ENCODE data around the gene LRRC9.
A peak's percentile ranks its signal among the peaks of the same experiment; 100 is the strongest.
"Not testable (repeated sequence)": the region's sequence is repeated elsewhere in the genome, so short reads cannot be mapped to it uniquely, and the experiment has no call there.

Gene LRRC9

GRCh38 chr14:60079723-60080122 lies 159.8 kb downstream of the LRRC9 start:
- no peak for DNase-seq

- no peak for DNase-seq
Measured at GRCh38 chr14:60085085-60085484, 165.1 kb downstream of the LRRC9 start.

GRCh38 chr14:60085693-60086092 lies 165.7 kb downstream of the LRRC9 start:
- no peak for DNase-seq

- DNase-seq, result no peak
Measured at GRCh38 chr14:60087668-60088067, 167.7 kb downstream of the LRRC9 start.

GRCh38 chr14:60089221-60089620 lies 169.3 kb downstream of the LRRC9 start:
- DNase-seq, result no peak

GRCh38 chr14:60090864-60091519 lies 171.0 kb downstream of the LRRC9 start:
- no peak for DNase-seq

GRCh38 chr14:60091550-60092525 lies 171.9 kb downstream of the LRRC9 start, which contains the start of gene PCNX4:
Gene PCNX4 (plus strand): TSS chr14:60091923. CDS start chr14:60107639, 15,716 bp downstream.
- peak; percentile 92 for DNase-seq

GRCh38 chr14:60092526-60092920 lies 172.6 kb downstream of the LRRC9 start:
- no peak for DNase-seq

GRCh38 chr14:60093080-60093479 lies 173.1 kb downstream of the LRRC9 start:
- no peak for DNase-seq

- DNase-seq, result no peak
Measured at GRCh38 chr14:60093606-60094005, 173.7 kb downstream of the LRRC9 start.

- DNase-seq, result no peak
Measured at GRCh38 chr14:60094306-60094897, 174.5 kb downstream of the LRRC9 start.

- no peak for DNase-seq
Measured at GRCh38 chr14:60095231-60095630, 175.3 kb downstream of the LRRC9 start.

GRCh38 chr14:60095781-60096450 lies 176.0 kb downstream of the LRRC9 start:
- DNase-seq, result no peak

GRCh38 chr14:60097974-60098373 lies 178.0 kb downstream of the LRRC9 start:
- no peak for DNase-seq

GRCh38 chr14:60099855-60100254 lies 179.9 kb downstream of the LRRC9 start:
- not testable (repeated sequence) for DNase-seq

- no peak for DNase-seq
Measured at GRCh38 chr14:60101786-60102185, 181.8 kb downstream of the LRRC9 start.

GRCh38 chr14:60102389-60102788 lies 182.4 kb downstream of the LRRC9 start:
- DNase-seq, result no peak

- DNase-seq, result no peak
Measured at GRCh38 chr14:60106339-60106738, 186.4 kb downstream of the LRRC9 start.

GRCh38 chr14:60107477-60107876 lies 187.5 kb downstream of the LRRC9 start:
- DNase-seq, result no peak

- DNase-seq, result no peak
Measured at GRCh38 chr14:60111732-60112131, 191.8 kb downstream of the LRRC9 start.

All from activated CD8-positive, alpha-beta memory T cell treated with anti-CD3 and anti-CD28 coated beads, Interleukin-2, amount 50 U/mL, for 4 hours (primary cell).